GM21360 (cell line): ENCODE measurements around the gene SCAF1.

Experiments used
- ATAC-seq: cut with Tn5 transposase; IDR thresholded peaks from one replicate; pipeline ENCODE4 v1.9.1; 2021; ENCODE audit warnings: mild to moderate bottlenecking, moderate library complexity; ENCODE audit not compliant: unreplicated experiment

SCAF1 gene

GRCh38 chr19:49662011-49662410 is 20.0 kb downstream of the SCAF1 start:
- no peak for ATAC-seq

- ATAC-seq: no peak
These were observed 21.2 kb downstream of the SCAF1 start for GRCh38 chr19:49663224-49663623.

- no peak for ATAC-seq
These were observed 22.4 kb downstream of the SCAF1 start for GRCh38 chr19:49664171-49665035.

GRCh38 chr19:49665036-49665350 is 23.0 kb downstream of the SCAF1 start:
- no peak for ATAC-seq

- ATAC-seq: peak; percentile 76
These were observed 23.5 kb downstream of the SCAF1 start, which contains the start of the genes BCL2L12 and IRF3 for GRCh38 chr19:49665351-49666119. TSS of gene BCL2L12 (plus strand) at chr19:49665933. CDS start at chr19:49666693, 760 bp downstream. TSS of gene IRF3 (minus strand) at chr19:49665857. CDS start at chr19:49664838, 1,019 bp downstream.

- no peak for ATAC-seq
These were observed 24.1 kb downstream of the SCAF1 start for GRCh38 chr19:49666120-49666444.

GRCh38 chr19:49667473-49667872 is 25.5 kb downstream of the SCAF1 start:
- no peak for ATAC-seq

GRCh38 chr19:49669516-49669915 is 27.5 kb downstream of the SCAF1 start:
- ATAC-seq: no peak

GRCh38 chr19:49672131-49672919 is 30.3 kb downstream of the SCAF1 start:
- ATAC-seq: no peak

- peak; percentile 21 for ATAC-seq
These were observed 34.3 kb downstream of the SCAF1 start for GRCh38 chr19:49676136-49676783.

GRCh38 chr19:49676784-49677230 is 34.8 kb downstream of the SCAF1 start:
- peak; percentile 52 for ATAC-seq

- no peak for ATAC-seq
These were observed 35.4 kb downstream of the SCAF1 start, which contains the start of gene PRMT1 for GRCh38 chr19:49677231-49677900. TSS of gene PRMT1 (plus strand) at chr19:49677271. CDS start at chr19:49677281, 10 bp downstream.

- ATAC-seq: no peak
These were observed 36.1 kb downstream of the SCAF1 start for GRCh38 chr19:49677901-49678674.

GRCh38 chr19:49678985-49679770 is 37.2 kb downstream of the SCAF1 start:
- ATAC-seq: no peak

GRCh38 chr19:49679771-49680413 is 37.9 kb downstream of the SCAF1 start:
- ATAC-seq: no peak

- ATAC-seq: no peak
These were observed 38.7 kb downstream of the SCAF1 start for GRCh38 chr19:49680421-49681351.

- no peak for ATAC-seq
These were observed 39.8 kb downstream of the SCAF1 start for GRCh38 chr19:49681830-49682229.
